IPS-11a (cell line): ENCODE results near the gene RPL12.
"Not testable (repeated sequence)": the region's sequence is repeated elsewhere in the genome, so short reads cannot be mapped to it uniquely, and the experiment has no call there.

Experiments
- H3K4me3 ChIP-seq: one replicate; pipeline ENCODE4 v1.5.1; 2013; ENCODE audit warnings: low read depth, low read length, control low read depth

Gene RPL12

DNA sequence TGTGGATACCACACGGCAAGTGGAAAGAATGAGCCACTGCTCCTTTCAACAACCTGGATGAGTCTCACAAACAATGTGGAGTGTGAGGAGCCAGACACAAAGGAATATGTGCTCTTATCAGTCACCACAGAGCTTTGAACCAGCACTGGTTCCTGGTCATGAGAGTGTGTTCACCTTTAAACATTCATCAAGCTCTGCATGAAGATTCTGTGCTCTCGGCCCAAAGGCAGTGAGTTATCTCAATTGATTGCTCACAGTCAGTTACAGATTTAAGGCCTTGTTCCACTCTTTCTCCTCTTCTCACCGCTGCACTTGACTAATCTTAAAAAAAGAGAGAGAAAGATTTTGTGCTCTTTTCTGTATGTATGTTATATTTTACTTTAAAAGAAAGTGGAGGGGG, 19.5 kb upstream of the RPL12 start:
- H3K4me3 ChIP-seq, result no peak overlapping the region

GRCh38 chr9:127467621-127468020, 16.4 kb upstream of the RPL12 start:
- H3K4me3 ChIP-seq, result no peak overlapping the region

GRCh38 chr9:127466407-127466917, 15.3 kb upstream of the RPL12 start:
- H3K4me3 ChIP-seq, result not testable (repeated sequence)

DNA sequence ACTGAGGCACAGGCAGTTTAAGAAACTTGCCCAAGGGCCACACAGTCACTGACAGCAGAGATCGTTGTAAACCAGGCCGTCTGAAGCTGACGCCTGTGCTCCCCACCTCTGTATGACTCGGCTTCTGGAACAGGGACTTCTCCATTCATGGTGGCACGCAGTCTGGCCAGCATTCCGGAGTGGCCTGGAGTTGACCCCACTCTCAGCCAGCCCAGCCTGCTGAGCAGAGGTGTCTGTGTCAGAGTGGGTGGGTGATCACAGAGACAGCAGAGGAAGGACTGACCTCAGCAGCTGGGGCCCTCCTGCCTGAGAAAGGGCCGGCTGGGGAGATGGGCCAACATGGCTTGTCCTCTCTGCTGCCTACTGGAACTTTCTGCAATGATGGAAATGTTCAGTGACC, 12.7 kb upstream of the RPL12 start:
- no peak overlapping the region for H3K4me3 ChIP-seq

- H3K4me3 ChIP-seq, result no peak overlapping the region
Observed at GRCh38 chr9:127463382-127463781, 12.2 kb upstream of the RPL12 start.

DNA sequence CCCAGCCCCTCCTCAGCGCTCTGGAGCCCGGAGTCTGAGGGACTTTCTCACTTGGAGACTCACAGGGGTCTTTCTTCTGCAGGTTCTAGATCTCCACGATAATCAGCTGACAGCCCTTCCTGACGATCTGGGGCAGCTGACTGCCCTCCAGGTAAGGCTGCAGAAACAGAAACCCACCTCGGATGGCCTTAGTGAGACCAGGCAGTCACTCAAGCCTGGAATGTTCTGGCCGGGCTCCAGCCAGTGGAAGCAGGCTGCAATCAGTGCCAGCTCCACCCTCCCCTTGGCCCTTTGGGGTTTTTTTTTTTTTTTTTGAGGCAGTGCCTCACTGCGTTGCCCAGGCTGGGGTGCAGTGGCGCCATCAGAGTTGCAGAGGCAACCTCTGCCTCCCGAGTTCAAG, 7.7 kb upstream of the RPL12 start:
- no peak overlapping the region for H3K4me3 ChIP-seq

DNA sequence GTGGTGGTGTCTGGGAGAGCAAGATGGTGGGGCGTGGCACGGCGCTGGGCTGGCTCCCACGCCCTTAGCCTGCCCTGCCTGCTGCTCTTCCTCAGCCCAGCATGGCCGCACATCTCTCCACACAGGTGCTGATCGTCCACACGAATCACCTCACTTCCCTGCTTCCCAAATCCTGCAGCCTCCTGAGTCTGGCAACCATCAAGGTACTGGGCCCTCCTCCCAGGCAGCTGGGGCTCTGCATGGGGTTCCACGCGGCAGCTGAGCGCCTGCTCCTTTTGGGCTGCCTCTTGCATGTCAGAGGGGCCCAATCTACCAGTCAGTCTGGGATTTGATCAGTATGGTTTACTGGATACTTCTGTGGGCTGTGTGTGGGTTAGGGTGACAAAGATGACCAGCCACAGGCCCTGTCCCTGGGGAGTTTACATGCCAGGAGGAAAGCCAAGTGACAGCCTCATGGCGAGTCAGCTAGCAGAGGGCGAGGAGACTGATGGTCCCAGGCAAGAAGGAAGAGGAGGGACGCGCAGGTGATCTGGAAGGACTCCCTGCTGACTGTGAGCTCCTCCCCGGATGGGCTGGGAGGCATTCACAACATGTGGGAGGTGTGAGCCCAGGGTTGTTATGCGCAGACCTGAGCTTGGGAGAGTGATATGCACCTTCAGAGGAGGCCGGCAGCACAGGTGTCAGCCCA, 6.1 kb upstream of the RPL12 start:
- no peak overlapping the region for H3K4me3 ChIP-seq

GRCh38 chr9:127455324-127455992, 4.3 kb upstream of the RPL12 start:
- H3K4me3 ChIP-seq, result no peak overlapping the region

GRCh38 chr9:127452691-127453090, 1.5 kb upstream of the RPL12 start:
- no peak overlapping the region for H3K4me3 ChIP-seq

DNA sequence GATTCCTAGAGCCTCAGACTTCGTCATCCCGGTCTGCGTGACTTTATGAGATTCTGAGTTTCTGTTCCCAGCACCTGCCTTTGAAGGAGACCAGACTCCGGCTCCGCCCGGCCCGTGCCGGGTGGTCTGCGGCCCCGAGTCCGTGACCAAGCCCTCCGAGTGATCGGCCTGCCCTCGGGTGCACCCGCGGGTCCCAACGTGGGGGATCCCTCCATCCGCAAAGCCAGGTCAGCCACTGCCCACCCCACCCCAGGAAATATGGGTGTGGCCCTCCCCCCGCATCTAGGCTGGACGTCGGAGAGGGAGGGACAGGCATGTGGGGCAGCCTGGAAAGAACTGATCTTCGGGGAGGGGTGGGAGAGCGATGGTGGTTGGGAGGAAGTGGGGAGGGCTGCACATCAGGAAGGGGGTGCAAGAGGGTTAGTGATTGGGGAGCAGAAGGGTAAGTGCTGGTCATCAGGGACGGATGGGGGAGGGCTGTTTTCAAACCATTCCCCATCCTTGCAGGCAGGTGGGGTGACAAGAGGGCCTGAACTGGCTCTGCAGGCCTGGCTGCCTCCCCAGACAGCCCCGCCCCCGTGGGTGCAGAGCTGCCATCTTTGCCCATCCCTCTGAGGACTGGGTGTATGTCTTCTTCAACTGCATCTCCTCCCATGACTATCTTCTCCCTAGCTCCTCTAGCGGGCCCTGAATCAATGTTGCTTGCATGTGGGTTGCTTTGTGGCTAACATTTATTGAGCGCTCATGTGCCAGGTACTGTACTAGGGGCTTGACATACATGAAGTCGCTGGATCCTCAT, 851 bp upstream of the RPL12 start:
- peak overlapping the region; percentile 96 for H3K4me3 ChIP-seq

- H3K4me3 ChIP-seq, result peak overlapping the region; percentile 96
Observed at GRCh38 chr9:127451608-127451857, 327 bp upstream of the RPL12 start.

DNA sequence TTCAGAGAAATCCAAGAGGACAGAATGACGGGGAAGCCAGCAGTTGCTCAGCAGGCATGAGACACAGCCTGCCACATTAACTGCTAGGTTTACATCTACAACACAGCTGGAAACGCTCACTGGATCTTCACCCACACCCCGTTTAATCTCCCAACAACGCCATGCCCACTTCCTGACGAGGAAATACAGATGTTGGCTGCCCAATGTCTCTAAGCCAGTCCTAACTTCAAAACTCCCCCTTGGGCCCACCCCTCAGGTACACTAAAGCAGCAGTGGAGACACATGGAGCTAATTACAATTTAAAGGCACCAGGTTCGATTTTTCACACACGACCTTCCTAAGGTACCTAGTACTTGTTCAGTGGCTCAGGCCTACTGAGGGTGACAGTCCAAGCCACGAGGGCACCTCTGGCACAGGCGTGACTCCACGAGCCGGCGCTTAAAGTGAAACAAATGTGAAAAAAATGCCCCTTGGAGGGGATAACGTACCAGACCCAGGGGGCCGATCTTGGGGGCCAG, 904 bp downstream of the RPL12 start:
- peak overlapping the region; percentile 96 for H3K4me3 ChIP-seq

GRCh38 chr9:127449332-127449966, 1.8 kb downstream of the RPL12 start:
- peak overlapping the region; percentile 96 for H3K4me3 ChIP-seq

DNA sequence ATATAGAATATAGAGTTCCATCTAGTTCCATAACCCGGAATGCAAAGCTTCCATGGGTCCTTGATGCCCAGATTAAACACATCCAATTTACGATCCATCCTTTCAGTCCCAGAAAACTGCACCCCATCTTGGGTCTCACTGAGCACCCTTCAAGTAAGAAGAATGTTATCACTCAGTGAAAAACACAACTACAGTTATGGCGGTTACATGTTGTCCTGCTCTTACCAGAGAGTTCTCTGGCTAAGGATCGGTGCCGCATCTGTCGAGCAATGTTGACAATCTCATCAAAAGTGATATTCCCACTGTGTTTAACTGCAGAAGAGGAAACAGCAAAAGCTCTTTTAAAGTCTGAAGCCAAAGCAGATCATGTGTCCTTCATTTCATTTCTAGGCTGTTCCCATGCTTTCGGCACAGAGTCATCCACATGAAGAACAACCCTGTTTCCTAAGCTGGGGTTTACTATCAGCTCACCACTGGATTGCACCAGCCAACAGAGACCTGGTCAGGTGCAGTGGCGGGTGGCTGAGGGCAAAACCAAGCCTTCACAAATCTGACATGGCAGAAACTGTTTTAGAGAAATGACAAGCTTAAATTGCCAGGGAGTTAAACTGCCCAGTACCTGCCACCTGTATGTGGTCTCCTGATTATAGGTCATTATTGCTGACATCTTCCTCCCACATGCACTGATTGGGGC, 2.9 kb downstream of the RPL12 start:
- no peak overlapping the region for H3K4me3 ChIP-seq

DNA sequence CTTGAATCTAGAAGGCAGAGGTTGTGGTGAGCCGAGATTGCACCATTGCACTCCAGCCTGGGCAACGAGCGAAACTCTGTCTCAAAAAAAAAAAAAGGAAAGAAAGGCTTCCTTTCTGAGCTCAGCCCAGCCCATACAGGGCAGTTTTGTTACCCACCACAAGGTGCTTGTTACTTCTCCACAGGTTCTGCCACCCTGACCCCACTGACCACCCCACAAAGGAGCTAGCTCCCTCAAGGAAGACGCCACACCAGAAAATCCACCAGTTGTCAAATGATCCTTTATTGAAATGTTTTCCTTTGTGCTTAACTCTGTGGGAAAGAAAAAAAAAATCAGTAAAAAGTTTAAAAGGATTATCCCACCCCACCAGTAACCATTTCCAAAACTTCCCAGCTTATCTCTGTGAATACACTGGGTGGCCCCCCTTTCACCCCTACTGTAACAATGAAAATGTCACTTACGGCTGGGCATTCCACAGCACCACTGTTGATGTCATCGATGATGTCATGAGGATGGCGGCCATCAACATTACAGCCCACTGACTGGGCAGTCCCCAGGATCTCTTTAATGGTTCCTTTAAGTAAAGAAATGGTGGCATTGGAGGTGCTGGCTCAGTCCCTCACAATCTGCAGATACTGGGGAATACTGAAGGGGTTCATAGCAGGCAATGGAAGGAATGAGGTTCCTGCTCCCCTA, 3.6 kb downstream of the RPL12 start:
- H3K4me3 ChIP-seq, result no peak overlapping the region

DNA sequence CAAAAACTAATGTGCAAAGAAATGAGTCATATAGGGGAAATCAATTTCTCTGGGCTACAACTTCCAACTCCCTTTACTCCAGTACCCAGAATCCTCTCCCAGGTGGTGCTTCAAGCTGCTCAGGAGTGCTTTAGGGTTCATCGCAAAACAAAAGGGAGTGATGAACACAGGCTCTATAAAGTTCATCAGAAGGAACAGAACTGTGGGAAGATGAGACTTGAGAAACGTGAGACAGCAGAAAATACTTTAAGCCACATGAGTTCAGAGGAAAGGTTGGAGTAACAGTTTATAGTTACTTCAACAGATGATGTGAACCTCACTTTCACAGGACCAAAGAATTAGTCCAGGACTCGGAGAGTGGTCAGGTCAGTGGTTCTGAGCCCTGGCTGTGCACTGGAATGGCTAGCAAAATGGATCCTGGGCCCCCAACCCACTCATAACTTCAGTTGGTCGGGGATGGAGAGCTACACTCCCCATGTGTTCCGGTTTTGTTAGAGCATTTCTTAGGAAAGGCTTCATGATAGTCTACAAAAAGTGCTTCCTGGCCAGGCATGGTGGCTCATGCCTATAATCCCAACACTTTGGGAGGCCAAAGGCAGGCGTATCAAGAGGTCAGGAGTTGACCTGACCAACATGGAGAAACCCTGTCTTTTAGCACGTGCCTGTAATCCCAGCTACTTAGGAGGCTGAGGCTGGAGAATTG, 4.3 kb downstream of the RPL12 start:
- no peak overlapping the region for H3K4me3 ChIP-seq

- no peak overlapping the region for H3K4me3 ChIP-seq
Observed at GRCh38 chr9:127445851-127446712, 5.1 kb downstream of the RPL12 start.
